Stimulated activated CD4-positive, alpha-beta T cell treated with anti-CD3 and anti-CD28 coated beads, Interleukin-2, amount 100 ng/mL, for 4 hours (primary cell): ENCODE data around the gene CCDC74B.
"Not testable (repeated sequence)": the region's sequence is repeated elsewhere in the genome, so short reads cannot be mapped to it uniquely, and the experiment has no call there.

Experiments
- DNase-seq: peaks from one replicate; pipeline ENCODE4 v3.0.0-alpha.2; 2020; ENCODE audit warnings: low read depth

The CCDC74B gene

GRCh38 chr2:130166611-130167010, 21.7 kb upstream of the CCDC74B start:
- not testable (repeated sequence) for DNase-seq

DNA sequence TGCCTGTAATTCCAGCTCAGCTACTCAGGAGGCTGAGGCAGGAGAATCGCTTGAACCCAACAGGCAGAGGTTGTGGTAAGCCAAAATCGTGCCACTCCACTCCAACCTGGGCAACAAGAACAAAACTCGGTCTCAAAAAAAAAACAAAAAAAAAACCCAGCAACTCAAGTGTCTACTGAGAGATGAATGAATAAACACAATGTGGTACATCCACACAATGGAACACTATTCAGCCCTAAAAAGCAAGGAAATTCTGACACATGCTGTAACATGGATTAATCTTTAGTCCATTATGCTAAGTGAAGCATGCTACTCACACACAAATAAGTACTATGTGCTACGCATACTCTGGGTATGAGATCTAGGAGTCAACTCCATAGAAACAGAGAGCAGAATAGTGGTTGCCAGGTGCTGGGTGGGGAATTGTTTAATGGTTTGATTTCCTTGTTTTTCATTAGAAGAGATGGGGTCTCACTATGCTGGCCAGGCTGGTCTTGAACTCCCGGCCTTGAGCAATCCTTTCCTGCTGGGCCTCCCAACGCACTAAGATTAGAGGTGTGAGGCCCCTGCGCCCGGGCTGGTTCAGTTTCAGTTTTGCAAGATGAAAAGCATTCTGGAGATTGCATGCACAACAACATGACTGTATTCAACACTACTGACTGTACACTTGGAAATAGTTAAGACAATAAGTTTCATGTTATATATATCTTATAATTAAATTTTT, 20.5 kb upstream of the CCDC74B start:
- DNase-seq = no peak

GRCh38 chr2:130162968-130163367, 18.1 kb upstream of the CCDC74B start:
- DNase-seq = no peak

- not testable (repeated sequence) for DNase-seq
These were observed 17.6 kb upstream of the CCDC74B start for GRCh38 chr2:130162486-130162885.

- DNase-seq = not testable (repeated sequence)
These were observed 16.2 kb upstream of the CCDC74B start for GRCh38 chr2:130160838-130161705.

GRCh38 chr2:130160131-130160530, 15.2 kb upstream of the CCDC74B start:
- no peak for DNase-seq

- not testable (repeated sequence) for DNase-seq
These were observed 14.5 kb upstream of the CCDC74B start for GRCh38 chr2:130159376-130159775.

- no peak for DNase-seq
These were observed 13.7 kb upstream of the CCDC74B start for GRCh38 chr2:130158631-130159030.

DNA sequence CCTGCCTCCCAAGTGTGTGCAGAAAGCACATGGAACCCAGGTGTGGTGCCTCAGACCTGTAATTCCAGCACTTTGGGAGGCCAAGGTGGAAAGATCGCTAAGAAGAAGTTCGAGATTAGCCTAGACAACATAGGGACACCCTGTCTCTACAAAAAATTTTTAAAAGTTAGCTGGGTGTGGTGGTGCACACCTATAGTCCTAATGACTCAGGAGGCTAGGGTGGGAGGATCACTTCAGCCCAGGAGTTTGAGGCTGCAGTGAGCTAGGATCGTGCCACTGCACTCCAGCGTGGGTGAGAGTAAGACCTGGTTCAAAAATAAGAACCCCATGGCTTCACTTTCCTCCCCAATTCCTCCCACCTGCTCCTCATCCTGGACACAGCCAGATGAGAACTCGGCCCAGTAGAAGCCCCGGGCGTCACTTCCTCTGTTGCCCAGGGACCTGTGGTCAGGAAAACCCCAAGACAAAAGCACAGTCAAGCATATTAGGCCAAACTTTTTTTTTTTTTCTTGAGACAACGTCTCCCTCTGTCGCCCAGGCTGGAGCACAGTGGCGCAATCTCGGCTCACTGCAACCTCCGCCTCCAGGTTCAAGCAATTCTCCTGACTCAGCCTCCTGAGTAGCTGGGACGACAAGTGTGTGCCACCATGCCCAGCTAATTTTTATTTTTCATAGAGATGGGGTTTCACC, 13.1 kb upstream of the CCDC74B start:
- not testable (repeated sequence) for DNase-seq

- not testable (repeated sequence) for DNase-seq
These were observed 12.4 kb upstream of the CCDC74B start for GRCh38 chr2:130157354-130157753.

- no peak for DNase-seq
These were observed 11.7 kb upstream of the CCDC74B start for GRCh38 chr2:130156624-130157004.

GRCh38 chr2:130155956-130156623, 11.2 kb upstream of the CCDC74B start:
- DNase-seq = not testable (repeated sequence)

DNA sequence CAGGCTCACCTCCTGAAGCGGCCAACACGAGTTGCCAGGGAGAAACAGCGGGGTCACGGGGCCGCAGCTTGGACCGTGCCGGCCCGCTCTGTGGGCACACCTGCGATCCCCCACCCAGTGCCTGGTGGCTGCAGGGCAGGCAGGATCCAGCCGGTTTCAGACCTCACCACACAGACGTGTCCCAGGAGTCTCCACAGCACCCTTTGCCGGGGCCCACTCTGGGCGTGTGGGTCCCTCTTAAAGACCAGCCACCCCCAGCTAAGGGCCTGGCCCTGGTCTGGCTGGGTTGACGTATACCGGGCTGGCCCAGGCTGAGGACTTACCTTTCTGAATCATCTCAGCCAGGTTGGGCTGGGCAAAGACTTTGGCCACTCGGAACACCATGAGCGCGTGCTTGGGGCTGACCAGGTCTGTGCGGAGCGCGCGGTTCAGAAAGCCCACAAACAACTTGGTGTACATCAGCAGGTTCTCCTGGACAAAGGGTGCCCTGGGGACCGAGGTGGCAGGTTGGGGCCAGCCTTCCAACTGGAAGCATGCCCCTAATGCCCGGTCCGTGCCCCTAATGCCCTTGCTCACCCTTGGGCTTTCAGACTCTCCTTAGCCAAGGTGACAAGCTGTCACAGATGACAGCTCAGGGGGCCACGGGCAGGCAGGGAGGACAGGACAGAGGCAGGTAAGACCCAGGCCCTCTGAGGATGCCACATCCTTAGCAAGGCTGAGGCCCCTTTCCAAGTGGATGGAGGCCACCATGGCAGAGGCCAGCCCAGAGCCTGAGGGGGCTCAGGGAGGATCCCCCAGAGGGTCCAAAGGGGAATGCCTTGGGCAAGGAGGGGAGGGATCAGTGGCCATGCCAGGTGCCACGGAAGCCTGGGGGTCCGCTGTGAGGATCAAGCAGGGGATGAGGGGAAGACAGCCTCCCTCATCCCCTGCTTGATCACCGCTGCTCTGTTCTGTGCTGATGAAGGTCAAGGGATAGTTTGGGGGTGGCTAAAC, 10.2 kb upstream of the CCDC74B start:
- DNase-seq = no peak

DNA sequence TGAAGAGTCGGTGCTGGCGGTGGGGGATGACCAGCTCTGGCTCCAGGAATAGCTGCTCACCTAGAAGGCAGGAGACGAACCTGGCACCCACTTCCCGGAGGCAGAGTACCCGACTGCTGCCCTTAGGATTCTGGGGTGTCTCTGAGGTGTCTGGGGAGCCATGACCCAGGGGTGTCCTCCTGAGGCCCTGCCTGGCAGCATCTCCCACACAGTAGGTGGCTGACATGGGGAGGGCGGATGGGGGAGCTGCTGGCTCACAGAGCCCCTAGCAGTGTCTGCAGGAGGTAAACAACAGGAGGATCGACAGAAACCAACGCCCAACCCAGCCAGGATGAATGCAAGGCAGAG, 9.5 kb upstream of the CCDC74B start:
- DNase-seq = not testable (repeated sequence)

- DNase-seq = not testable (repeated sequence)
These were observed 9.0 kb upstream of the CCDC74B start for GRCh38 chr2:130153721-130154422.

- DNase-seq = no peak
These were observed 8.1 kb upstream of the CCDC74B start for GRCh38 chr2:130152816-130153595.

GRCh38 chr2:130152136-130152815, 7.4 kb upstream of the CCDC74B start:
- DNase-seq = not testable (repeated sequence)

GRCh38 chr2:130151145-130151512, 6.2 kb upstream of the CCDC74B start:
- not testable (repeated sequence) for DNase-seq
